Keratinocyte (primary cell): ENCODE data around the gene CSRP1.

Experiments
- CTCF ChIP-seq, 3 experiments: IDR thresholded peaks in 1 of 3; conservative IDR thresholded peaks in 1 of 3; optimal IDR thresholded peaks in 1 of 3; 2 replicates in 2 of 3; 3 replicates in 1 of 3; pipeline versions ENCODE3 to v1.5.1; 2011; ENCODE audit warnings: low read length in 3 of 3, mild to moderate bottlenecking in 3 of 3, moderate library complexity in 2 of 3, control low read depth in 1 of 3, inconsistent platforms in 1 of 3; ENCODE audit not compliant: insufficient read depth in 2 of 3; ENCODE audit errors: extremely low read depth in 1 of 3
- EZH2 ChIP-seq: IDR thresholded peaks from one replicate; pipeline ENCODE4 v1.6.1; 2012; ENCODE audit warnings: inconsistent platforms, mild to moderate bottlenecking, low read length, moderate library complexity

GRCh38 chr1:201555593-201555945 lies 48.6 kb upstream of the CSRP1 start:
- TF ChIP-seq CTCF (optimal IDR thresholded peaks at IDR 0.05 in 1 of 3, IDR thresholded peaks at IDR 0.05 in 1 of 3, conservative IDR thresholded peaks at IDR 0.05 in 1 of 3; ENCODE audit: extremely low read depth in 1 of 3, insufficient read depth in 2 of 3, low read length in 3 of 3) (no peak), EZH2 (no peak)
